Endothelial cell of umbilical vein (primary cell): ENCODE data around the gene FAM111B. TPM values are rescaled to one million over a fixed set of nuclear protein-coding genes. Genes with fewer than 3 reads are reported as not detected.
"Not testable (repeated sequence)": the region's sequence is repeated elsewhere in the genome, so short reads cannot be mapped to it uniquely, and the experiment has no call there.

Source experiments
- BruUV-seq: library from RNA; stranded (reverse); fragments of 400-500 nt; replicated peaks from 2 replicates; lab custom pipeline; 2021; lab: Mats Ljungman, UMichigan
- CTCF ChIA-PET: fragments of 300-600, 350-600 bp; sonication (Branson Sonifier 250); formaldehyde crosslinking; loops from one replicate; lab custom pipeline; 2021; ENCODE audit warnings: antibody characterized with exemption, inconsistent platforms; lab: Charles Lee
- POLR2A ChIA-PET: fragments of 300-600, 350-600 bp; sonication (Branson Sonifier 250); formaldehyde crosslinking; loops from one replicate; lab custom pipeline; 2021; ENCODE audit warnings: antibody characterized with exemption, inconsistent platforms; lab: Charles Lee
- DNase-seq: peaks from one replicate; pipeline ENCODE4 v3.0.0-alpha.2; 2011; ENCODE audit warnings: low read depth, low spot score
- FAIRE-seq: peaks from 2 replicates; lab custom pipeline; 2011; peaks lifted over from hg19 to GRCh38; lab: Jason Lieb, UNC
- H2AFZ ChIP-seq: 2 replicates; pipeline ENCODE4 v1.6.0; 2012; ENCODE audit warnings: low read depth, low read length, control low read depth, inconsistent platforms
- H3K27ac ChIP-seq: 2 replicates; pipeline ENCODE4 v1.5.1; 2011; ENCODE audit warnings: low read depth, mild to moderate bottlenecking, control low read depth, low read length, moderate library complexity; ENCODE audit not compliant: insufficient read depth
- H3K27me3 ChIP-seq, 2 experiments: 2 replicates each; pipeline versions ENCODE4 v1.6.0 to v1.6.1; 2011; ENCODE audit warnings: low read length in 2 of 2, mixed read lengths in 1 of 2; ENCODE audit not compliant: control insufficient read depth in 2 of 2, insufficient read depth in 2 of 2
- H3K36me3 ChIP-seq, 2 experiments: 2 replicates in 1 of 2; 3 replicates in 1 of 2; pipeline ENCODE4 v1.5.1; 2011; ENCODE audit warnings: low read length in 2 of 2, mild to moderate bottlenecking in 1 of 2, moderate library complexity in 1 of 2; ENCODE audit not compliant: control insufficient read depth in 2 of 2, insufficient read depth in 2 of 2; ENCODE audit errors: extremely low read depth in 1 of 2
- H3K4me1 ChIP-seq: 3 replicates; pipeline ENCODE4 v1.5.1; 2011; ENCODE audit warnings: mild to moderate bottlenecking, low read length; ENCODE audit not compliant: control insufficient read depth, insufficient read depth; ENCODE audit errors: extremely low read depth
- H3K4me2 ChIP-seq: 2 replicates; pipeline ENCODE4 v1.6.1; 2011; ENCODE audit warnings: low read length, control low read depth, mixed read lengths; ENCODE audit not compliant: insufficient read depth
- H3K4me3 ChIP-seq, 3 experiments: fragments of 200-600 bp in 1 of 3; sonication (generic), shearing (Covaris generic) in 1 of 3; replicated peaks in 1 of 3; 2 replicates each; pipeline ENCODE4 v1.5.1; 2011 to 2016; ENCODE audit warnings: control low read depth in 3 of 3, low read length in 3 of 3, mild to moderate bottlenecking in 2 of 3, inconsistent platforms in 1 of 3, low read depth in 1 of 3, moderate library complexity in 1 of 3; ENCODE audit not compliant: insufficient read depth in 1 of 3
- H3K79me2 ChIP-seq: 2 replicates; pipeline ENCODE4 v1.6.0; 2012; ENCODE audit warnings: low read length, inconsistent platforms; ENCODE audit not compliant: control insufficient read depth, insufficient read depth
- H3K9ac ChIP-seq: replicated peaks from 2 replicates; pipeline ENCODE3; 2011; ENCODE audit warnings: low read length, control low read depth; ENCODE audit not compliant: insufficient read depth; ENCODE audit errors: extremely low read depth
- H3K9me1 ChIP-seq: replicated peaks from 3 replicates; pipeline ENCODE4 v1.6.0; 2011; ENCODE audit warnings: mild to moderate bottlenecking, low read length; ENCODE audit not compliant: control insufficient read depth, insufficient read depth; ENCODE audit errors: extremely low read depth
- H3K9me3 ChIP-seq: replicated peaks from 2 replicates; pipeline ENCODE4 v1.5.1; 2012; ENCODE audit warnings: low read length, inconsistent platforms; ENCODE audit not compliant: control insufficient read depth, insufficient read depth
- H4K20me1 ChIP-seq: replicated peaks from 2 replicates; pipeline ENCODE3; 2011; ENCODE audit warnings: mild to moderate bottlenecking, low read length; ENCODE audit not compliant: control insufficient read depth, insufficient read depth; ENCODE audit errors: extremely low read depth
- dilution Hi-C: fragments of 300-500 bp; cut with MboI; formaldehyde crosslinking; loops from one replicate; pipeline ENCODE4 v1.15.0; 2019; ENCODE audit warnings: low sequenced_read_pairs; ENCODE audit not compliant: extremely low pct_ligation_motif_present
- intact Hi-C: fragments of 100-400 bp; cut with micrococcal nuclease; formaldehyde crosslinking; loops from one replicate; pipeline ENCODE4 v1.10.0; 2022
- polyA plus RNA-seq, 4 experiments: library from polyadenylated mRNA; depleted of rRNA in 3 of 4; stranded (reverse) in 3 of 4; unstranded in 1 of 4; fragments of >200 nt; gene quantifications; 2 replicates each; pipeline versions ENCODE4 v1.2.1 to v1.2.3, GENCODE V29; 2011 to 2012; ENCODE audit warnings: missing spikeins in 1 of 4
- total RNA-seq: library from RNA; stranded (reverse); gene quantifications from 2 replicates; pipeline ENCODE4 v1.2.3, GENCODE V29; 2021

Gene FAM111B
- total and polyA plus RNA-seq, 2 donors (not counting 3 experiments of a cell fraction or from before 2014, with no cell fraction given) = 2.7 to 21.9 TPM

- H4K20me1 ChIP-seq, H3K4me3 ChIP-seq, dilution Hi-C loops, H2AFZ ChIP-seq, H3K9ac ChIP-seq, H3K9me1 ChIP-seq, H3K9me3 ChIP-seq, H3K27ac ChIP-seq, H3K27me3 ChIP-seq, H3K4me2 ChIP-seq, H3K79me2 ChIP-seq, CTCF ChIA-PET, BruUV-seq, FAIRE-seq, H3K4me1 ChIP-seq, POLR2A ChIA-PET, intact Hi-C loops, H3K36me3 ChIP-seq, DNase-seq: not testable (repeated sequence)
These were observed 25.5 kb upstream of the FAM111B start for GRCh38 chr11:59081430-59082020.

- H3K36me3 ChIP-seq, H3K4me3 ChIP-seq, H3K9me1 ChIP-seq, dilution Hi-C loops, H3K9ac ChIP-seq, H3K9me3 ChIP-seq, CTCF ChIA-PET, H2AFZ ChIP-seq, H3K79me2 ChIP-seq, H3K27me3 ChIP-seq, H4K20me1 ChIP-seq, H3K4me2 ChIP-seq, DNase-seq, FAIRE-seq, H3K27ac ChIP-seq, H3K4me1 ChIP-seq, BruUV-seq, POLR2A ChIA-PET: not testable (repeated sequence)
- intact Hi-C loops = loop anchor here (5.0 kb wide), 1 partner anchor 441 kb away; no protein-coding TSS in a partner anchor
These were observed 21.0 kb upstream of the FAM111B start, which contains the start of gene GLYATL1B for GRCh38 chr11:59086007-59086406. GLYATL1B (plus strand) TSS chr11:59086307; CDS start chr11:59086307, 0 bp downstream.
